ENCODE measurements around the gene MPZL2.

DNA sequence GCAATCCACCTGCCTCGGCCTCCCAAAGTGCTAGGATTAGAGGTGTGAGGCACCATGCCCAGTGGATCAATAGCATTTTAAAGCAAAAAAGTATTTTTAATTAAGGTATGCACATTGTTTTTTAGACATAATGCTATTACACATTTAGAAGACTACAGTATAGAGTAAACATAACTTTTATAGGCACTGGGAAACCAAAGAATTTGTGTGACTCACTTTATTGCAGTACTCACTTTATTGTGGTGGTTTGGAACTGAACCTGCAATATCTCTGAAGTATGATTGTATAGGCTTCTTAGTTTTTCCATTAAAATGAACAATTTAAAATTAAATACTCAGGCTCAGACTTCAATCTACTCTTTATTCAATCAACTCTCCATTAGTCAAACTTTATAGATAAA lies 22.9 kb upstream of the MPZL2 start:
- TF ChIP-seq YY1 (IDR thresholded peaks at IDR 0.05; ENCODE audit: insufficient read depth, insufficient read length) (no peak), SUZ12 (IDR thresholded peaks at IDR 0.05; ENCODE audit: extremely low read depth, insufficient read depth, insufficient read length) (no peak)
